GM21526 (cell line): ENCODE measurements around the gene NMNAT1.
"Not testable (repeated sequence)": the region's sequence is repeated elsewhere in the genome, so short reads cannot be mapped to it uniquely, and the experiment has no call there.

Experiments used
- ATAC-seq: cut with Tn5 transposase; IDR thresholded peaks from one replicate; pipeline ENCODE4 v1.9.1; 2021; ENCODE audit warnings: moderate library complexity; ENCODE audit not compliant: unreplicated experiment, low FRiP score

NMNAT1 gene

DNA sequence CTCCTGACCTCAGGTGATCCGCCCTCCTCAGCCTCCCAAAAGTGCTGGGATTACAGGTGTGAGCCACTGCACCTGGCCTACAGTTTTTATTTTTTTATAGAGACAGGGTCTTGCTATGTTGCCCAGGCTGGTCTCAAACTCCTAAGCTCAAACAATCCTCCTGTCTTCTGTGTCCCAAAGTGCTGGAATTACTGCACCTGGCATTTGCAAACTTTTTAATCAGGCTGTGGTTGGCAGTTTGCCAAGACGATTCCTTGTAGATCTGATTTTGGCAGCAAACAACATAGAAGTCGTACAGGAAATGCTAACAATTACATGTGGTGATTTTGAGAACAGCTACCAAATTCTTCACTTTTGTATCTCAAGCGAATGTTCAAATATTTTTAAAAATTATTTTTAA, 63.9 kb downstream of the NMNAT1 start:
- ATAC-seq = no peak

DNA sequence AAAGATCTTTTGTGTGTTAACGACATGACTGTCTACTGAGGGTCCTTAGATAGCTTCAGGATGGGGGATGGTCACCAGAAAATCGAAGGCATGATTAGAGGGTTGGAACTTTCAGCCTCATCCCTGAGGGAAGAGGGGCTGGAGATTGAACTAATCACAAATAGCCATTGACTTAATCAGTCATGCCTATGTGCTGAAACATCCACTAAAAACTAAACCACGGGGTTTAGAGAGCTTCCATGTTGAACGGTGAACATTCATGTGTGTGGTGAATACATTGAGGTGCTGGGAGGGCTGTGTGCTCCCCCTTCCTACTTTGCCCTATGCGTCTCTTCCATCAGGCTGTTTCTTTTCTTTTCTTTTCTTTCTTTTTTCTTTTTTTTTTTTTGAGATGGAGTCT, 70.7 kb downstream of the NMNAT1 start:
- no peak for ATAC-seq

DNA sequence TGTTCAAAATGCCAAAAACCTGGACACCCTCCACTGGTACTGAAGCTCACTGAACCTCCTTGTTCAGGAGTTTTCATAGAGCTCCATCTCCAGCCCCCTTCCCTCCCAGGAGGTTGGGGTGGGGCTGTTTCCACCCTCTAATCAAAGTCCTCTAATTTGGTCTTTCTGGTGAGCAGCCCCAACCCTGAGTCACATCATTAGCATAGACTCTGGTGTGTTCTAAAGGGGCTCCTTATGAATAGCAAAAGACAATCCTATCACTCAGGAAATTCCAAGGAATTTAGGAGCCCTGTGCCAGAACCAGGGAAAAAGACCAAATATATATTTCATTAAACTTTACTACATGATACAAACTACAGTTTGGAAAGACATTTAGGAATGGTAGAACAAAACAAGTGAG, 76.3 kb downstream of the NMNAT1 start:
- ATAC-seq = no peak

DNA sequence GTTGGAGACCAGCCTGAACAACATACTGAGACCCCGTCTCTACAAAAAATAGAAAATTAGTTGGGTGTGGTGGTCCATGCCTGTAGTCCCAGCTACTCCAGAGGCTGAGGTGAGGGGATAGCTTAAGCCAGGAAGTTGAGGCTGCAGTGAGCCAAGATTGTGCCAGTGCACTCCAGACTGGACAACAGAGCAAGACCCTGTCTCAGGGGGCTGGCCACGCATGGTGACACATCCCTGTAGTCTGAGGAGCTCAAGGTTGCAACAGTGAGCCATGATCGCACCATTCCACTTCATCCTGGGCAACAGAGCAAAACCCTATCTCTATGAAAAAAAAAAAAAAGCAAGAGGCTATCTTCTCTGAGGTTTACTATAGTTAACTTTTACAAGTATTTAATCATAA, 76.8 kb downstream of the NMNAT1 start:
- ATAC-seq = no peak

DNA sequence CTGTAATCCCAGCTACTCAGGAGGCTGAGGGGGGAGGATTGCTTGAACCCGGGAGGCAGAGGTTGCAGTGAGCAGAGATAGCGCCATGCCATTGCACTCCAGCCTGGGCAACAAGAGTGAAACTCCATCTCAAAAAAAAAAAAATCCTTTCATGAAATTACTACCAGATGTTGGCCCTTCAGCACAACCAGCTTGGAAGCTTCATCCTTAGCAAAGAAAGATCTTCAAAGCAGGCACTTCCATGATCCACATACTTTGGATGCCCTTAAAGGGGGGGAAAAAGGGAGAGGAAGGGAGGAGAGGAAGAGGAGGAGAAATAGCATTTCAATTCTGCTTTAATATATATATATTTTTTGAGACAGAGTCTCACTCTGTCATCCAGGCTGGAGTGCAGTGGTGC, 77.4 kb downstream of the NMNAT1 start:
- ATAC-seq = not testable (repeated sequence)

DNA sequence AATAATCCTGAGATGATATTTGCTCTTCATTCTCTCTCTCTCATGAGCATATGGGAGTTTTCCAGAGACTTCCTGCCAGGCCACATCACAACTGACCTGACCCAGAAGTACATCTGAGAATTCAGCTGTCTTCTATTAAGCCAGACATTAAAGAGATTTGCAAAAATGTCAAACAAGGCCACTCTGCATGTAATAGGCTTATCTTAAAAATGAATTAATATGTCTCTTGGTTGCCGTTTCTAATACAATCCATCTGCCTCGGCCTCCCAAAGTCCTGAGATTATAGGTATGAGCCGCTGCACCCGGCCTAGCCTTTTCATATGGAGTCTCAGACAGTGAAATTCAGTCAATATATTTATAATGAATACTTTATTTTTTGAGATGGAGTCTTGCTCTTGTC, 78.7 kb downstream of the NMNAT1 start:
- not testable (repeated sequence) for ATAC-seq

DNA sequence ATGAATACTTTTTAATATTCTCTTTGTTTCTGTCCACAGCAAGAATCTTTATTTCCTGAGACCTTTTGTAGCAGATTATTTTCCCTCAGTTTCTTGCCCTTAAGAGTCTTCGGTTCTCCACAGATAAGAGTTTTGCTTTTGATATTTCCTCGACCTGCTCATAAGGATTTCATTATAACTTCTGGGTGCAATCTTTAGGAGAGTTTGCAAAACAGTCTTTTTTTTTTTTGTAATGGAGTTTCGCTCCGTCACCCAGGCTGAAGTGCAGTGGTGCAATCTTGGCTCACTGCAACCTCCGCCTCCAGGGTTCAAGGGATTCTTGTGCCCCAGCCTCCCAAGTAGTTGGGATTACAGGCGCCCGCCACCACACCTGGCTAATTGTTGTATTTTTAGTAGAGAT, 79.4 kb downstream of the NMNAT1 start:
- no peak for ATAC-seq

DNA sequence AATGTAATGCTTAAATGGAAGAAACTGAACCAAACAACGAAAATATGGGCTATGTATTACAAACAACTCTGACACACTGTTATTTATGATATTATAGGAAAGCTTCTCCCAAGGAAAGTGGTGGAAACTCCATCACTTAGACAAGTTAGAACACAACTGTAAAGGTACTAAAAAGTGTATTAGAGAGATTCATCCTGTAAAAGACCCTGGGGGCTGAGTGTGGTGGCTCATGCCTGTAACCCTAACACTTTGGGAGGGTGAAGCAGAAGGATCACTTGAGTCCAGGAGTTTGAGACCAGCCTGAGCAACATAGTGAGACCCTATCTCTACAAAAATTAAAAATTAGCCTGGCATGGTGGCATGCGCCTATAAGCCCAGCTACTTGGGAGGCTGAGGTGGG, 82.1 kb downstream of the NMNAT1 start:
- ATAC-seq = no peak

DNA sequence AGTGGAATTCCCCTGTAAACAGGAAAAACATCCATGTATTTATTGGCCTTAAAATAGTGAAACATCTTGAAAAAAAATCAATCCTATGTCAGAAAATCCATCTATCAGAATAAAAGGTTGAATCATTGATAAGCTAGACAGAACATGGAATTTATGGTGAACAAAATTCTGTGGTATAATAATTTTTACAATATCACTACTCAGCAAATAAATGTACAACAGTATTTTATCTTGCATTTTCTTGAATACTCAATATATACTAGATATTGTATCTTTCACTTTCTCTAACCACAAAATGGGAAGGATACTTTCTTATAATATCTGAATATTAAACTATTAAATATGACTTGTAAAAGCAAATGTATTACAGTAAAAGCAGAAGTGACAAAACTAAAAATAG, 83.8 kb downstream of the NMNAT1 start:
- no peak for ATAC-seq

DNA sequence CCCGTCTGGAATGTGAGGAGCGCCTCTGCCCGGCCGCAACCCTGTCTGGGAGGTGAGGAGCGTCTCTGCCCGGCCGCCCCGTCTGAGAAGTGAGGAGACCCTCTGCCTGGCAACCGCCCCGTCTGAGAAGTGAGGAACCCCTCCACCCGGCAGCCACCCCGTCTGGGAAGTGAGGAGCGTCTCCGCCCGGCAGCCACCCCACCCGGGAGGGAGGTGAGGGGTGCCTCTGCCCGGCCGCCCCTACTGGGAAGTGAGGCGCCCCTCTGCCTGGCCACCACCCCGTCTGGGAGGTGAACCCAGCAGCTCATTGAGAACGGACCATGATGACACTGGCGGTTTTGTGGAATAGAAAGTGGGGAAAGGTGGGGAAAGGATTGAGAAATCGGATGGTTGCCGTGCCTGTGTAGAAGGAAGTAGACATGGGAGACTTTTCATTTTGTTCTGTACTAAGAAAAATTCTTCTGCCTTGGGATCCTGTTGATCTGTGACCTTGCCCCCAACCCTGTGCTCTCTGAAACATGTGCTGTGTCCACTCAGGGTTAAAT, 85.8 kb downstream of the NMNAT1 start:
- ATAC-seq = not testable (repeated sequence)

DNA sequence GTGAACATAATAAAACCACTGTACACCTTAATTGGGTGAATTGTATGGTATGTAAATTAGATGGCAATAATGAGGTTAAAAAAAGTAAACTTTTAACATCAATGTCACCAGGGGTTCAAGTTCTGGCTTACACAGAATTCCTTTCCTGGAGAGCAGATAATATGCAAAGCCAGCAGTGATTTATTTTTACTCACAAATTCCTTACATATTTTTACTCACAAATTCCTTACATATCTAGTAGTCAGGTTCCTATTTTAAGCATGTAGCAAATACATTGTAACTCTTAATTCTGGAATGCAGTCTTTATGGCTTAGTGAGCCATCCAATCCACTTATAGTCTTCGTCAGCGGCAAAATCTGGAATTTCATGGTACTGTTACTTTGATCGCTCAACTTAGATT, 88.2 kb downstream of the NMNAT1 start:
- ATAC-seq = no peak

DNA sequence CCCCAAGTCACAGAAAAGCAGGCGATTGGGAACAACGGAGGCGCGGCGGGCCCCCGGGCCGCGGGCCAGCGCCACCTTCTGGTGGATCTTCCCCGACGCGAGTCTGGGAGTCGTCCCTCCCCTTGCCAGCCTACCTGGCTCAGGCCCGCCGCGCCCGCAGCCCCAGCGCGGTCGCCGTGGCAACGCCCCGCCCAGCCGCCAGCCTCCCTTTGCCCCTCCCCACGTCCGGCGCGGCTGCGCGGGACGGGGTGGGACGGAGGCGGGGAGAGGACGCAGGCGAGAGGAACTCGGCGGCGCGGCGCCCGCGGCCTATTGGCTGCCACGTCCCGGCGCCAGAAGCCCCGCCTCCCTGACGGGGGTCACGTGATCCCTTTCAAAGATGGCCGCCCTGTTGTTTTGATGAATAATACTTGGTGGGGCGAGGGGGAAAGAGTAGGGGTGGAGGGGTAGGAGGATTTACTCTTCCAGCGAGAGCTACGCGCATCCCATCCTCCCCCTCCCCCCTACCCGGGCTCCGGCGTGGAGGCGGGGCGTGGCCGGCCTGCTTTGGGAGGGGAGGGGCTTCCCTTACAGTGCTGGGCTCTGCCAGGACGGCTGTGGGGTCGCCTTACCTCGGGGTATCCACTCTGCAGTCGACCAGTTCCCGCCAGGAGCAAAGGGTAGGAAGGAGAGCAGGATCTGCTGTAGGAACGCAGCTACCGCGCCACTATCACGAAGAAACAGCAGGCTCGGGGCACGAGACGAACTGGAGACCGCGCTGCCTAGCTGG, 89.5 kb downstream of the NMNAT1 start, which contains the start of gene UBE4B:
TSS of gene UBE4B (plus strand) at position 369 of the 769 bp plus-strand sequence. CDS start 713 bp downstream, outside the sequence.
- peak; percentile 93 for ATAC-seq

DNA sequence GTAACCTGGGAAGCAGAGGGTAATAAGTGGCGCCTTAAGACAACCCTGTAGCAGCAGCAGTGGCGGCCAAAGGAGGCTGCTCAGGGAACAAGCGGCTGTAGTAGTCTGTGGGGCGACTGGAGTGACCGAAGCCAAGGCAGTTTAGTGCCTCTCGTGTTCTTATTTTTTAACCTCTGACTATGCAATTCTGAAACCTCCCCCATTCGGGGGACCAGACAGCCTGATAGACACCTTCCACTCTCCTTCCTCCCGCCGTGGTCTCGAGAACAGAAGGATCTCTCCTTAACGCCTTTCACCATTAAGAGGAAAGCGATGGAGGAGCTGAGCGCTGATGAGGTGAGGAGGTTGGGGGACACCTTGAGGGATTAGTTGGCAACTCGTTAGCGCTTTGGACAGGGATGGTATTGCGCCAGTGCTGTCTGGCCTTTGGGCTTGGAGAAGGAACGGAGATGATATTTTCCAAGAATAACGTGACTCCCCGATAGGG, 90.1 kb downstream of the NMNAT1 start:
- peak; percentile 16 for ATAC-seq
